Central memory CD4-positive, alpha-beta T cell (primary cell): ENCODE data around the gene DNAH14.
"Not testable (repeated sequence)": the region's sequence is repeated elsewhere in the genome, so short reads cannot be mapped to it uniquely, and the experiment has no call there.

Experiments used
- DNase-seq: peaks from one replicate; pipeline ENCODE4 v3.0.0; 2022

The DNAH14 gene

GRCh38 chr1:224922404-224923164, 6.9 kb upstream of the DNAH14 start:
- DNase-seq, result no peak

GRCh38 chr1:224923726-224924125, 5.7 kb upstream of the DNAH14 start:
- no peak for DNase-seq

- DNase-seq, result not testable (repeated sequence)
Observed at GRCh38 chr1:224927631-224928030, 1.8 kb upstream of the DNAH14 start.

- no peak for DNase-seq
Observed at GRCh38 chr1:224928906-224929305, 569 bp upstream of the DNAH14 start.

- DNase-seq, result no peak
Observed at GRCh38 chr1:224931605-224932004, 2.1 kb downstream of the DNAH14 start.

- DNase-seq, result no peak
Observed at GRCh38 chr1:224932607-224933249, 3.3 kb downstream of the DNAH14 start.

- no peak for DNase-seq
Observed at GRCh38 chr1:224933584-224933983, 4.1 kb downstream of the DNAH14 start.

GRCh38 chr1:224938652-224939051, 9.2 kb downstream of the DNAH14 start:
- DNase-seq, result no peak

- DNase-seq, result no peak
Observed at GRCh38 chr1:224939844-224940425, 10.5 kb downstream of the DNAH14 start.

- not testable (repeated sequence) for DNase-seq
Observed at GRCh38 chr1:224940735-224941134, 11.3 kb downstream of the DNAH14 start.

- not testable (repeated sequence) for DNase-seq
Observed at GRCh38 chr1:224945651-224946348, 16.3 kb downstream of the DNAH14 start.

GRCh38 chr1:224946349-224946691, 16.8 kb downstream of the DNAH14 start:
- DNase-seq, result not testable (repeated sequence)

- DNase-seq, result no peak
Observed at GRCh38 chr1:224957696-224958095, 28.2 kb downstream of the DNAH14 start.

GRCh38 chr1:224958490-224958889, 29.0 kb downstream of the DNAH14 start:
- no peak for DNase-seq

- no peak for DNase-seq
Observed at GRCh38 chr1:224959115-224959514, 29.6 kb downstream of the DNAH14 start.

GRCh38 chr1:224959656-224960055, 30.2 kb downstream of the DNAH14 start:
- DNase-seq, result no peak

GRCh38 chr1:224980181-224980580, 50.7 kb downstream of the DNAH14 start:
- no peak for DNase-seq

GRCh38 chr1:224981922-224982354, 52.5 kb downstream of the DNAH14 start:
- not testable (repeated sequence) for DNase-seq

- DNase-seq, result no peak
Observed at GRCh38 chr1:224988042-224988441, 58.6 kb downstream of the DNAH14 start.

- DNase-seq, result no peak
Observed at GRCh38 chr1:224989615-224990014, 60.1 kb downstream of the DNAH14 start.

- not testable (repeated sequence) for DNase-seq
Observed at GRCh38 chr1:224991550-224991949, 62.1 kb downstream of the DNAH14 start.

- no peak for DNase-seq
Observed at GRCh38 chr1:224995602-224996001, 66.1 kb downstream of the DNAH14 start.

- DNase-seq, result no peak
Observed at GRCh38 chr1:224996266-224996665, 66.8 kb downstream of the DNAH14 start.
